ENCODE results near the gene BANF1.

- TF ChIP-seq PATZ1 (CRISPR knock-in tag; IDR thresholded peaks at IDR 0.05; ENCODE audit: borderline replicate concordance) (no peak), ZFP3 (CRISPR knock-in tag; IDR thresholded peaks at IDR 0.05) (no peak), ZC3H10 (CRISPR knock-in tag; IDR thresholded peaks at IDR 0.05) (no peak), GLIS3 (CRISPR knock-in tag; IDR thresholded peaks at IDR 0.05) (no peak), ZNF70 (CRISPR knock-in tag; IDR thresholded peaks at IDR 0.05) (no peak), ISL1 (CRISPR knock-in tag; IDR thresholded peaks at IDR 0.05) (no peak), SNAI2 (CRISPR knock-in tag; IDR thresholded peaks at IDR 0.05) (no peak), ZFP30 (CRISPR knock-in tag; IDR thresholded peaks at IDR 0.05) (no peak), ESRRG (CRISPR knock-in tag; IDR thresholded peaks at IDR 0.05) (no peak), RARB (CRISPR knock-in tag; IDR thresholded peaks at IDR 0.05) (no peak), ARNTL (CRISPR knock-in tag; IDR thresholded peaks at IDR 0.05; ENCODE audit: borderline replicate concordance, low read depth) (no peak), OSR1 (CRISPR knock-in tag; IDR thresholded peaks at IDR 0.05) (no peak)
- TF ChIP-seq, protein P1, sequence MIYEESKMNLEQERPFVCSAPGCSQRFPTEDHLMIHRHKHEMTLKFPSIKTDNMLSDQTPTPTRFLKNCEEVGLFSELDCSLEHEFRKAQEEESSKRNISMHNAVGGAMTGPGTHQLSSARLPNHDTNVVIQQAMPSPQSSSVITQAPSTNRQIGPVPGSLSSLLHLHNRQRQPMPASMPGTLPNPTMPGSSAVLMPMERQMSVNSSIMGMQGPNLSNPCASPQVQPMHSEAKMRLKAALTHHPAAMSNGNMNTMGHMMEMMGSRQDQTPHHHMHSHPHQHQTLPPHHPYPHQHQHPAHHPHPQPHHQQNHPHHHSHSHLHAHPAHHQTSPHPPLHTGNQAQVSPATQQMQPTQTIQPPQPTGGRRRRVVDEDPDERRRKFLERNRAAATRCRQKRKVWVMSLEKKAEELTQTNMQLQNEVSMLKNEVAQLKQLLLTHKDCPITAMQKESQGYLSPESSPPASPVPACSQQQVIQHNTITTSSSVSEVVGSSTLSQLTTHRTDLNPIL (CRISPR knock-in tag; IDR thresholded peaks at IDR 0.05; ENCODE audit: low read depth): no peak
- TF ChIP-seq, protein P2, sequence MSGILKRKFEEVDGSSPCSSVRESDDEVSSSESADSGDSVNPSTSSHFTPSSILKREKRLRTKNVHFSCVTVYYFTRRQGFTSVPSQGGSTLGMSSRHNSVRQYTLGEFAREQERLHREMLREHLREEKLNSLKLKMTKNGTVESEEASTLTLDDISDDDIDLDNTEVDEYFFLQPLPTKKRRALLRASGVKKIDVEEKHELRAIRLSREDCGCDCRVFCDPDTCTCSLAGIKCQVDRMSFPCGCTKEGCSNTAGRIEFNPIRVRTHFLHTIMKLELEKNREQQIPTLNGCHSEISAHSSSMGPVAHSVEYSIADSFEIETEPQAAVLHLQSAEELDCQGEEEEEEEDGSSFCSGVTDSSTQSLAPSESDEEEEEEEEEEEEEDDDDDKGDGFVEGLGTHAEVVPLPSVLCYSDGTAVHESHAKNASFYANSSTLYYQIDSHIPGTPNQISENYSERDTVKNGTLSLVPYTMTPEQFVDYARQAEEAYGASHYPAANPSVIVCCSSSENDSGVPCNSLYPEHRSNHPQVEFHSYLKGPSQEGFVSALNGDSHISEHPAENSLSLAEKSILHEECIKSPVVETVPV (CRISPR knock-in tag; IDR thresholded peaks at IDR 0.05): no peak
Observed at GRCh38 chr11:65967329-65967934, 34.9 kb upstream of the BANF1 start.
